GM04503 (cell line): ENCODE data around the gene CCDC88B.

Source experiments
- DNase-seq: peaks from one replicate; pipeline ENCODE4 v3.0.0-alpha.2; 2012; ENCODE audit warnings: low read depth

Gene CCDC88B

DNA sequence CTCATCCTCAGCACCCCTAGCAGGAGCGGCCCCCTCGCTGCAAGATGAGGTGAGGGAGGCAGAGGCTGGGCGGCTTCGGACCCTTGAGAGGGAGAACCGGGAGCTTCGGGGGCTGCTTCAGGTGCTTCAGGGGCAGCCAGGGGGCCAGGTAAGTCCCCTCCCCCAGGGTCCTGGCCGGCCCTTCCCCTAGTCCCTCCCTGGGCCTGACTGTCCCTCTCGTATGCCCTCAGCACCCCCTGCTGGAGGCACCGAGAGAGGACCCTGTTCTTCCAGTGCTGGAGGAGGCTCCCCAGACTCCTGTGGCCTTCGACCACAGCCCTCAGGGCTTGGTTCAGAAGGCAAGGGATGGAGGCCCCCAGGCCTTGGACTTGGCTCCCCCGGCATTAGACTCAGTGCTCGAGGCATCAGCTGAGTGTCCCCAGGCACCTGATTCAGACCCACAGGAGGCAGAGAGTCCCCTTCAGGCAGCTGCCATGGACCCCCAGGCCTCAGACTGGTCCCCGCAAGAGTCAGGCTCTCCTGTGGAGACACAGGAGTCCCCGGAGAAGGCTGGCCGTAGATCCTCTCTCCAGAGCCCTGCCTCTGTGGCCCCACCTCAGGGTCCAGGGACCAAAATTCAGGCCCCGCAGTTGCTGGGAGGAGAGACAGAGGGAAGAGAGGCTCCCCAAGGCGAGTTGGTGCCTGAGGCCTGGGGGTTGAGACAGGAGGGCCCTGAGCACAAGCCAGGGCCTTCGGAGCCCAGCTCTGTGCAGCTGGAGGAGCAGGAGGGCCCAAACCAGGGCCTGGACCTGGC lies 4.0 kb downstream of the CCDC88B start:
- DNase-seq: no peak

- no peak for DNase-seq
Observed at GRCh38 chr11:64344787-64345186, 4.8 kb downstream of the CCDC88B start.

GRCh38 chr11:64347193-64347867 lies 7.3 kb downstream of the CCDC88B start:
- DNase-seq: no peak

DNA sequence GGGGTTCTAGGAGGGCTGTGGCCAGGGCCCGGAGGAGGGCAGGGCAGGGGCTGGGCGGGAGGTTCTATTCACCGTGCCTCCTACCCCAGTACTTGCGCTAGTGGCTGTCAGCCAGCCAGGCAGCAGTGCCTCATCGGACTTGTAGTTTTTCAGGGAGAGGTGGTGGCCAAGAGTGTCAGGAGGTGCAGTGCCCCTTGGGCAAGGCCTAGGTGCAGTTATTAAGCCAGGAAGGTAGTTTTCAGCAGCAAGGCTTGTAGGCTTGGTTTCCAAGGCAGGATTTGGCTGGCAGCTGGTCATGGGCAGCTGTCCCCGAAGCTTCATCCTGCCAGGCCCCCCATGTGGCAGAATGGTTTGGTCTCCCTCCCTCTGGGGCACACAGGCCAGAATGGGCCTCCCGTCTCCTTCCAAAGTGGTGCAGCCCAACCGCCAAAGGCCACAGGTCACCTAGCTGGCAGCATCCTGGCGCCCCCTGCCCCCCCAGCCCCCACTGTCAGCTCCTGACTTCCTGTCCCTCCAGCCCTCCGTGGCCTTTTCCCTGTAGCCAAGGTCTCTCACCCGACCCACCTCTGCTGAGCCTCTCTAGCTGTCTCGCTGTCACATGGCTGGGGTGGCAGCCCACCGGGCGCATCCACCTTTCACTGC lies 8.5 kb downstream of the CCDC88B start:
- DNase-seq: no peak

DNA sequence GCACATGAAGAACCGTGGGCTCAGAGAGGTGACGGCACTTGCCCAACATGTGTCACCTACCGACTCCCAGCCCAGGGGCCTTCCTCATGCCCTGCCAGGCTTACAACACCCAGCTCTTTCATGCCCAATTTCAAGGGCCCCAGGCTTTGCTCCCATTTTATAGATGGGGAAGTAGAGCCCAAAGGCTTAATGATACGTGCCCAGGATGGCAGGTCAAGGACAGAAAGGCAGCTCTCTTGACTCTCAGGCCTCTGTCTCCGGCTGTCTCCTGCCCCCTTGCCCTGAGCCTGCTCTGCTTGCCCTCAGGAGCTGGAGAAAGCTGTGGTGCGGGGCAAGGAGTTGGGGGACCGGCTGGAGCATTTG lies 9.0 kb downstream of the CCDC88B start:
- no peak for DNase-seq

GRCh38 chr11:64349404-64349803 lies 9.4 kb downstream of the CCDC88B start:
- DNase-seq: no peak

DNA sequence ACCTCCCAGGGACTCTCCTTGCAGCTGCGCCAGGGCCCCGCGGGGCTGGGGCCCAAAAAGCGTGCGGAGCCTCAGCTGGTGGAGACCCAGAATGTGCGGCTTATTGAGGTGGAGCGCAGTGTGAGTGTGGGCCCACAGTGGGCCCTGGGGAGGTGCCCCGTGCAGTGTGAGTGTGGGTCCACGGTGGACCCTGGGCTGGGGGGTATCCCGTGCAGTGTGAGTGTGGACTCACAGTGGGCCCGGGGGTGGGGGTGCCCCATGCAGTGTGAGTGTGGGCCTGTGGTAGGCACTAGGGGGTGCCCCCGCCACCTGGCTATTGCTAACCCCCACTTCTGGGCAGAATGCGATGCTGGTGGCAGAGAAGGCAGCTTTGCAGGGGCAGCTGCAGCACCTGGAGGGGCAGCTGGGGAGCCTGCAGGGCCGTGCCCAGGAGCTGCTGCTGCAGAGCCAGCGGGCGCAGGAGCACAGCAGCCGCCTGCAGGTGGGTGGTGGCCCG lies 11.2 kb downstream of the CCDC88B start:
- no peak for DNase-seq

GRCh38 chr11:64352099-64352994 lies 12.3 kb downstream of the CCDC88B start:
- no peak for DNase-seq

GRCh38 chr11:64352995-64353714 lies 13.2 kb downstream of the CCDC88B start:
- no peak for DNase-seq

- DNase-seq: no peak
Observed at GRCh38 chr11:64353715-64354506, 13.9 kb downstream of the CCDC88B start.

DNA sequence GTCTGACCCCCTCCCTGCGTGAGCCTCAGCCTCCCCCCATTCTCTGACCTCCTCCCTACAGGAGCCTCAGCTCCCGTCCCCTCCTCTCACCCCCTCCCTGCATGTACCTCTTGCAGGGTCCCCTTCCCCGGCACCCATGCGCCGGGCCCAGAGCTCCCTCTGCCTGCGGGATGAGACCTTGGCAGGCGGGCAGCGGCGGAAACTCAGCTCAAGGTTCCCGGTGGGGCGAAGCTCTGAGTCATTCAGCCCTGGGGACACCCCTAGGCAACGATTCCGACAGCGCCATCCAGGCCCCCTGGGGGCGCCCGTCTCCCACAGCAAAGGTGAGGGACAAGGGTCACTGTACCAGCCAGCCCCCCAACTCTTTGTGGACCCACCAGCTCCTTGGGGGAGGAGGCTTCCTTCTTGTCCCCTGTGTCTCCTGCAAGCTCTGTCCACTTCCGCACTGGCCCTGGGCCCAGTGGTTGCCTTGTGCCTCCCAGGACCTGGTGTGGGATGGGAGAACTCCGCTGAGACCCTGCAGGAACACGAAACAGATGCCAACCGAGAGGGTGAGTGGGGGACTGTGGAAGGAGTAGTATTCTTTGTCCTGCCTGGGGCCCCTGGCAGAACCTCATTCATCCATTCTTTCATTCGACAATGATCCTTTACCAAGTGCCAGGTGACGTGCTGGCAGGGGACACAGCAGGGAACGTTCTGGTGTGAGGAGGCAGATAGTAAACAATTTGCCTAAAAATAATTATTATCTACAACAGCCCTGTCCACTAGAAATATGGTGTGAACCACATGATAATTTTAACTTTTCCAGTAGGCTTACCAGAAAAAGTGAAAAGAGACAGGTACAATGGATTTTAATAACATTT lies 15.3 kb downstream of the CCDC88B start:
- DNase-seq: no peak

DNA sequence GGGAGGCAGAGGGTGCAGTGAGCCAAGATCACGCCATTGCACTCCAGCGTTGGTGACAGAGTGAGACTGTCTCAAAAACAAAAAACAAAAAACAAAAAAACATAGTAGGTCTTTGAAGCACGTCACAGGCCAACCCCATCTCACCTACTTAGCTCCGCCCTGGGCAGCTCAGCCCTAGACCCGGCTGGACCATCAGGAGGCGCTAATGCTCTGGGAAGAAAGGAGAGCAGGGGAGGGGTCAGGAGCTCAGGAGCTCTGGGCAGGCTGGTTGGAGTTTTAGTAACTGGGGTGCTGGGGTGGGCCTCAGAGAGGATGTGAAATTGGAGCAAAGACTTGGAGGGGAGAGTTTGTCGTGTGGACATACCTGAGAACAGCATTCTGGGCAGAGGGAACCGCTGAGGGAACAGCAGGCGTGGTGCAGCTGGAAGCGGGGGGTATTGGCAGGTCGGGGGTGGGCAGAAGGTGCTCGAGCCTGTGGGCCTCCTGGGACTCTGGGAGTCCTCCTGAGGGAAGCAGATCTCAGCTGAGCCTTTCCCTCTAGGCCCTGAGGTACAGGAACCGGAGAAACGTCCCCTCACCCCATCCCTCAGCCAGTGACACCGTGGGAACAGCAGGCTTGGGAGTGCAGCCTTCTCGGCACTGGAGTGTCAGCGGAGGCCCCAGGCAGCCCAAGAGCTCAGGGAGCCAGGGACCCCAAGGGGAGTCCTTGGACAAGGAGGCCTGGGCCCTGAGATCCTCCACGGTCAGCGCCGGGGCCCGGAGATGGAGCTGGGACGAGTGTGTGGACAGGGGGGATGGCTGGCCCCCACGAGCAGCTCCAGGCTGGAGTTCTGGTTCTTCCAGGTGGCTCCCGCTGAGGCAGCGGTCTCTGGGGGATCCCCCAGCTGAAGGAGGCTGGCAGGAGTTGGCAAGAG lies 16.8 kb downstream of the CCDC88B start:
- DNase-seq: no peak

DNA sequence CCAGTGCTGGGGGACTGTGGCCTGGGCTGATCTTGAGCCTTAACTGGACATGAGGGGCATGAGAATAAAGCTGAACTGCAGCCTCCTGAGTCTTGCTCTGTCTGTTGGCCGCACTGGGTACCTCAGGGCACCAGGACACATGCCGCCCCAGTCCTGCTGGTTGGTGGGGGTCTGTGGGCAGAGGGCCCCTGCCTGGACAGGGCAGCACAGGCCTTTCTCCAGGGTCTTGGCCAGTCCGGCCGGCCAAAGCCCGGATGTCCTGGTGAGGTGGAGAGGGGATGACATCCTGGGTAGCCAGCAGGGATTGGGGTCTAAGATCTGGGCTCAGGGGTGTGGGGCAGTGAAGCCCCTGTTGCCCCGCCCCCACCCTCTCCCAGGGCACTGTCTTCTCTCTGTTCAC lies 17.4 kb downstream of the CCDC88B start:
- DNase-seq: no peak

DNA sequence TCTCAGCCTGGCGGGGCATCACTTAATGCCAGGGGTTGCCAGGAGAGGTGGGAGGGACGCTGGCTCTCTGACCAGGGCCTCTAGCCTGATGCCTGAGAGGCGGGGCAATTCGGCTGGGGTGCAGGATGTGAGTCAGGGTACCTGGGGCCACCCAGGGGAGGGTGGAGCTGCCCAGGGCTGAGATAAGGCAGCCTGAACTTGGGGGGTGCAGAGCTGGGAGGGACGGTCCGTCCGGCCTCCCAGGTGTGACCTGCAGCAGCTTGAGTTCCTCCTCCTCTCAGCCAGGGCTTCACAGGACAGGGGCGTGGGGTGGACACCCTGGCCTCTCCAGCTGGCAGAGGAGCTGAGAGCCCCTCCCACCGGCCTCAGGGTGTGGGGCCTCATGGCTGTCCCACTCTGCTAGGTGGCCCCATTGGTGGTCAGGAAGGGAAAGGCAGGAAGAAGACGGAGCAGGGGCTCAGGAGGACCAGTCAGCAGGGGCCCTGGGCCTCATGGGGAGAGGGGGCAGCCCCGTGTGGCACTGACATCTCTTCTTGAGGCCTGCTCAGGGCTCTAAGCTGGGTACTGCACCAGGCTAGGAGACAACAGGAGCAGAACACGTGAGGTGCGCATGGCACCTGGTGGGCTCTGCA lies 18.0 kb downstream of the CCDC88B start:
- no peak for DNase-seq

- no peak for DNase-seq
Observed at GRCh38 chr11:64358536-64358906, 18.5 kb downstream of the CCDC88B start.

DNA sequence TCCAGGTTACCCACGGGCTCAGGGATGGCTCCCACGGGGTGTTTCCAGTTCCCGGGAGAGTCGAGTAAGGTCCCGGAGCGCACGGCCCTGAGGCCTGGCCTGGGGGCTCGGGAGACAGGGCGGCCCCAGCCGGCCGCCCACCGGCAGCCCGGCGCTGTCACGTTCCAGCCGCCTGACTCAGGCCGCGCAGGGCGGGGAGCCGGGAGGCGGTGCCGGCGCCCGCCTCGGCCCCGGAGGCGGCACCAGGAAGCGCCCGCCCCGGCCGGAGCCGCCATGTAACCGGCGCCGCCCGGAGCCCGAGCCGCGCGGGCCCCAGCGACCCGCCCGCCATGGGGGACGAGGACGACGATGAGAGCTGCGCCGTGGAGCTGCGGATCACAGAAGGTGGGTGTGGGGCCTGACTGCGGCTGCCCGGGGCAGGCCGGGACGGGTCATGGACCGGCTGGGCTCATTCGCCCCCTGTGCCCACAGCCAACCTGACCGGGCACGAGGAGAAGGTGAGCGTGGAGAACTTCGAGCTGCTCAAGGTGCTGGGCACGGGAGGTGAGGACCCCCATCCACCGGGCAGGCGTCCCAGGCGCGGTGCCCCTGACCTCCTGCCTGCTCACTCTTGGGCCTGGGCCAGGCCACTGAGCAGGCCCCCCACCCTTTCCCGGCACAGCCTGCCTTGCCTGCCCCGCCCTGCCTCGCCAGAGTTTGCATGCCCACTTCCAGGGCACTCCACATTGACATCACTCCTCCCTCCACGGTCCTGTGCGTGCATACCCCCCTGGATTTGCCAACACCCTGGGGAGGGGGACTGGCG lies 19.1 kb downstream of the CCDC88B start, which contains the start of gene RPS6KA4:
TSS of gene RPS6KA4 (plus strand) at position 256 of the 805 bp plus-strand sequence. CDS start at position 330, 74 bp downstream.
- DNase-seq: no peak
